Caki2 (cell line): ENCODE results near the gene MIP. TPM values are rescaled to one million over a fixed set of nuclear protein-coding genes. Genes with fewer than 3 reads are reported as not detected.
A peak's percentile ranks its signal among the peaks of the same experiment; 100 is the strongest.
"Not testable (repeated sequence)": the region's sequence is repeated elsewhere in the genome, so short reads cannot be mapped to it uniquely, and the experiment has no call there.

ENCODE experiments used
- DNase-seq: peaks from one replicate; pipeline ENCODE4 v3.0.0-alpha.2; 2015; ENCODE audit warnings: low read depth
- in situ Hi-C: cut with HindIII; loops from 2 replicates; pipeline ENCODE4 v1.10.0; 2016; ENCODE audit warnings: low sequenced_read_pairs, low pct_unique_long_range_greater_than_20kb, mixed read lengths
- total RNA-seq: library from RNA; depleted of rRNA; stranded (reverse); fragments of >200 nt; shearing (Covaris generic); gene quantifications from 2 replicates; pipeline ENCODE4 v1.2.3, GENCODE V29; 2014; ENCODE audit warnings: low replicate concordance

Gene MIP
- total RNA-seq, 1 experiment from 2014 or later, result not detected

GRCh38 chr12:56474389-56474788, 19.9 kb upstream of the MIP start:
- no peak for DNase-seq
- in situ Hi-C loops, result no loop called here

DNA sequence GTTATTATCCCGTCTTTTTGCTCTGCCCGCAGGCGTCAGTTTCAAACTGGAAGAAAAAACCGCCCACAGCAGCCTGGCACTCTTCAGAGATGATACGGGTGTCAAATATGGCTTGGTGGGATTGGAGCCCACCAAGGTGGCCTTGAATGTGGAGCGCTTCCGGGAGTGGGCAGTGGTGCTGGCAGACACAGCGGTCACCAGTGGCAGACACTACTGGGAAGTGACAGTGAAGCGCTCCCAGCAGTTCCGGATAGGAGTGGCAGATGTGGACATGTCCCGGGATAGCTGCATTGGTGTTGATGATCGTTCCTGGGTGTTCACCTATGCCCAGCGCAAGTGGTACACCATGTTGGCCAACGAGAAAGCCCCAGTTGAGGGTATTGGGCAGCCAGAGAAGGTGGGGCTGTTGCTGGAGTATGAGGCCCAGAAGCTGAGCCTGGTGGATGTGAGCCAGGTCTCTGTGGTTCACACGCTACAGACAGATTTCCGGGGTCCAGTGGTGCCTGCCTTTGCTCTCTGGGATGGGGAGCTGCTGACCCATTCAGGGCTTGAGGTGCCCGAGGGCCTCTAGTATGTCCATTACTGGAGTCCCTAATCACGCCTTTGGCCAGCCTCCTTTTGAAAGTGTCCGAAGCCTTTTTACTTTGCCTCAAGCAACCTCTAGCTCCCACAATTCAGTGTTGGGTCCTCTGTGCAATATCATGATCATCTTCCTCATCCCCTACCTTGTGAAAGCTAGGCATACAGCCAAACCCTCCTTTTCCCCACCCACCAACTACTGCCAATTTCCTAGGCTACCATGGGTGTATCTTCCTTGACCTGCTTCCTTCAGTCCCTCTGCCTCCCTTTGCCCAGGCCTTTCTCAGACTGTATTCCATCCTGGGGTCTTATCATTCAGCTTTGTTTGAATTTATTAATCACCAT, 14.8 kb upstream of the MIP start:
- peak; percentile 47 for DNase-seq
- in situ Hi-C loops, result no loop called here

DNA sequence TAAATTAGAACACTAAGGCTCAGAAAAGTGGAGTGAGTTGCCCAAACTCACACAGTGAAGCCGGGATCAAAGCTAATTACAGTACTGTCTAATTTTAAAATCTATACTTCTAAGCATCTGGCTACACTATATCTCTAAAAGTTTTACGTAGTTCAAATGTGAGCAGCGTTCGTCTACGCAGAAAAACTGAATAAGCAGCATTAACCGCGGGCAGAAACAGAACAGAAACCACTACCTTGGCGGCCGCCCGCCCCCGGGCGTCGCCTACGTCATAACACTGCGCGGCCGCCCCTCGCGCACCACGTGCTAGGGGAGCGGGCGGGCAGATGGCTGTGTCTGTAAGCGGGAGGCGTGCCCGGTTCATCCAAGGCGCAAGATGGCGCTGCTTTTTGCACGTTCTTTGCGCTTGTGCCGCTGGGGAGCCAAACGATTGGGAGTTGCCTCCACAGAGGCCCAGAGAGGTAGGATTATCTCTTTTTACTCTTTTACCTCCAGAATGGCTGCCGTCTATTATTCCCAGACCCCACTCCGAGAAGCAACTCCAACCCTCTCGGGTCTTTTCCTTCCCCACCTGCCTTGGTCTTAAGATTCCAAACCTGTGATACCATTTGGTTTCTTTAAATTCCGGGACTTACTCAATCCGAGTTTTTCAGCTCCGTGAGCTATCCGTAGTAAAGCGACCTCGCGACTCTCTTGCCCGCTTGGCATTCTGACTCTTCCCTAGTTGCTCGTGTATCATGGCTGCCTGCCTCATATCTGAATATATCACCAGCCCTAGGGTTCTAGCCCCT, 14.0 kb upstream of the MIP start, which contains the start of gene SPRYD4:
SPRYD4 (plus strand) TSS at position 363 of the 791 bp plus-strand sequence; CDS start at position 377, 14 bp downstream.
- in situ Hi-C loops, result no loop called here
- DNase-seq, result peak; percentile 94

GRCh38 chr12:56462565-56462964, 8.1 kb upstream of the MIP start:
- no peak for DNase-seq
- in situ Hi-C loops, result no loop called here

DNA sequence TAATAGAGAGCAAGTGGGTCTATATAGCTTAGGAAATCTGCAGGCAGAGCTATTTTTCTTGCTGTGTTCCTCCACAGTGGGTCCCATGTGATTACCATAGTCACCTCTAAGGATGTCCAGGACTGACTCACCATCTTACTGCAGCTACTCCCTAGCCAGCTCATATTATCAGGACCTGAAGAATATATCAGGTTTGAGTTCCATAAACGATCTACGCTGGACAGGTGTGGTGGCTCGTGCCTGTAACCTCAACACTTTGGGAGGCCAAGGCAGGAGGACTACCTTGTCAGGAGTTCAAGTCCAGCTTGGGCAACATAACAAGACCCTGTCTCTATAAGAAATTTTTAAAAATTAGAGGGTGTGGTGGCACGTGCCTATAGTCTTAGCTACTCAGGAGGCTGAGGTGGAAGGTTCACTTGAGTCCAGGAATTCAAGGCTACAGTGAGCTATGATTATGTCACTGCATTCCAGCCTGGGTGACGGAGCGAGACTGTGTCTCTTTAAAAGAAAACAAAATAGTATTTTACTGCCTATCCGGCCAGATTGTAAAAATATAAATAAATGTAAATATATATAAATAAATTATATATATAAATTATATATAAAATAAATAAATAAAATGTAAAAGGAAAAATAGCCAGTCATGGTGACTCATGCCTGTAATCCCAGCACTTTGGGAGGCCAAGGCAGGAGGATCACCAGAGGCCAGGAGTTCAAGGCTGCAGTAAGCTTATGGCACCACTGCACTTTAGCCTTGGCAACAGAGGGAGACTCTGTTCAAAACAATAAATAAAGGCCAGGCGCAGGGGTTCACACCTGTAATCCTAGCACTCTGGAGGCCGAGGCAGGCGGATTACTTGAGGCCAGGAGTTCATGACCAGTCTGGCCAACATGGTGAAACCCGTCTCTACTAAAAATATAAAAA, 7.0 kb upstream of the MIP start:
- in situ Hi-C loops, result no loop called here
- DNase-seq, result peak; percentile 86

DNA sequence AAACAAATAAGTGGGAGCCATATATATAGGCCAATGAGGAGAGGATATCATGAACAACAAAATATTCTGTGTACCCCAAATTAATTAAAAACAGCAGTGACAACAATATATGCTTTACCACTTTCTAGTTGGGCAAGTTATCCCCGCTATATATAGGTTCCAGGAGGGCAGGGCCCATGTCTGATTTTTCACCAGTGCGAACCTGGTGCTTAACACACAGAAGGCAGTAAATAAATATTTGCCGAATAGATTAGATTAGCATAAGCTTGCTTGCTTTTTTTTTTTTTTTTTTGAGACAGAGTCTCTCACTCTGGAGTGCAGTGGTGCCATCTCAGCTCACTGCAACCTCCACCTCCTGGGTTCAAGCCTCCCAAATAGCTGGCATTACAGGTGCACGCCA, 3.4 kb upstream of the MIP start:
- DNase-seq, result no peak
- in situ Hi-C loops, result no loop called here

- in situ Hi-C loops, result no loop called here
Measured at GRCh38 chr12:56451147-56451546, 3.3 kb downstream of the MIP start.

GRCh38 chr12:56450241-56450640, 4.2 kb downstream of the MIP start:
- DNase-seq, result no peak

More at GRCh38 chr12:56451147-56451546, 3.3 kb downstream of the MIP start:
- no peak for DNase-seq

GRCh38 chr12:56449622-56449984, 4.9 kb downstream of the MIP start:
- in situ Hi-C loops, result no loop called here
- no peak for DNase-seq

More at GRCh38 chr12:56450241-56450640, 4.2 kb downstream of the MIP start:
- in situ Hi-C loops, result no loop called here

- in situ Hi-C loops, result no loop called here
- DNase-seq, result peak; percentile 97
Measured at GRCh38 chr12:56448860-56449621, 5.4 kb downstream of the MIP start, which contains the start of gene TIMELESS. TIMELESS (minus strand) TSS chr12:56449426; CDS start chr12:56434170, 15,256 bp downstream.

DNA sequence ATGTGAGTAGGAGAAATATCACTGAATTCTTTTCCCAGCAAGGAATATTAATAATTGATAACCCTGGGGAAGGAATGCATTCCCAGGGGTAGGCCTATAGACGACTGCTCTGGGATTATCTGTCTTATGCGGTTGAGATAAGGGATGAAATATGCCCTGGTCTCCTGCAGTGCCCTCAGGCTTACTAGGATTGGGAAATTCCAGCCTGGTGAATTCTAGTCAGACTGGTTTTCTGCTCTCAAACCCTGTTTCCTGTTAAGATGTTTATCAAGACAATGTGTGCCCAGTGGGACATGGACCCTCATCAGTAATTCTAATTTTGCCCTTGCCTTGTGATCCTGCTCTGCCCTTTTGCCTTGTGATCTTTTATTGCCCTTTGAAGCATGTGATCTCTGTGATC, 11.2 kb downstream of the MIP start:
- in situ Hi-C loops, DNase-seq: not testable (repeated sequence)

DNA sequence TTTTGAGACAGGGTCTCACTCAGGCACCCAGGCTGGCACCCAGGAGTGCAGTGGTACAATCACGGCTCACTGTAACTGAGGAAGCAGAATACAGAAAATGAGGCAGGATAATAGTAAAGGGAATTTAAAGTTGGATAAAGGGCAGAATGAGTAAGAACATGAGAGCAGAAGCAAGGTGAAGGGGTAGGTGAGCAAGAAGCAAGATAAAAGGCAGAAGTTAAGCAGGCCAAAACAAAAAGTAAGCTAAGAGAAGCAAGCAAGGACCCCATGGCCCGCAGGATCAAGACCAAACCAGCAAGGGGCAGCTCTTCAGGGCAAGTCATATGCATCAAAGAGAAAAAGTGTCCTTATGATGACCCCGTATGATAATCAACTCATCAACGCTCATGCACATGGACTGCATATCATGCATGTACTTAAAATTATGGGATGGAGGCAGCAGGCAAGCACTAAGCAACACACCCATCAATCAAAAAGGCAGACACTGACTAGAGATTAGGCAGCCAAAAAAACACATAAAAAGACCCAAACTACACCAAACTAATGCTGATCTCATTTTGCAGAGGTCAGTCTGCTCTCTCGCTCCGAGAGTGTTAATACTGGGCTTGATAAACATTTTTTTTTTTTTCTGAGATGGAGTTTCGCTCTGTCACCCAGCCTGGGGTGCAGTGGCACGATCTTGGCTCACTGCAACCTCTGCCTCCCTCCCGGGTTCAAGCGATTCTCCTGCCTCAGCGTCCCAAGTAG, 16.9 kb downstream of the MIP start:
- peak; percentile 25 for DNase-seq
- in situ Hi-C loops, result no loop called here

- in situ Hi-C loops, result no loop called here
- DNase-seq, result no peak
Measured at GRCh38 chr12:56434828-56435227, 19.6 kb downstream of the MIP start.

DNA sequence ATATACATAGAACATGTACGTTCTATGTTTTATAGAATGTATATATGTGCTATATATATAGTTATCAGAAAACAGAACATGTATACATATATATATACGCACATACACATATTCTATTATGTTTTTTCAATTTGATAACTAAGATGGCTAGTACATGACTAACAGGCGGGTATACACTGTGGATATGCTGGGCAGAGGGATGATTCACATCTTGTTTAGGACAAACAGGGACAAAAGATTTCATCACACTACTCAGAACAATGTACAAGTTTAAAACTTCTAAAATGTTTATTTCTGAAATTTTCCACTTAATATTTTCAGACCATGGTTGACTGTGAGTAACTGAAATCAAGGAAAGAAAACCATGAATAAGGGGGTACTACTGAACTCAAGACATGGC, 22.6 kb downstream of the MIP start:
- in situ Hi-C loops, result no loop called here
- DNase-seq, result no peak

- in situ Hi-C loops, result no loop called here
- no peak for DNase-seq
Measured at GRCh38 chr12:56431288-56431687, 23.2 kb downstream of the MIP start.

DNA sequence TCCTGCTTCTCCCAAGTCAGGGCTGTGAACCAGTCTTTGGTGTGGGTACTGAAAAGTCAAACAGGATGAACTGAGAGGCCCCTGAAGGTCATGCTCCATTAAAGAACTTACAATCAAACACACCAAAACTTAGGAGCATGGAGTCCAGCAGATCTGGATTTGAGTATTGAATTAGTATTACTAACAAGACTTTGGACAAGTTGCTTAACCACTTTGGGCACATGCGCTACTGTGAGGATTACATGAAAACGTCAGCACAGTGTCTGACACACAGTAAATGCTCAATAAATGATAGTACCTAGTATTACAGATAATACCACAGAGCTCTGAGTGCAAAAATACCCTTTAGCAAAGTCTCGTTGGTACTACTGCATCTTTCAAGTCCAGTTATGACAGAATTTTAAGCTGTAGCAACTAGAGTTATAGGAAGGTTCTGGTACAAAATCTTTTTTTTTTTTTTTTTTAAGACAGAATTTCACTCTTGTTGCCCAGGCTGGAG, 28.5 kb downstream of the MIP start:
- in situ Hi-C loops, result no loop called here
- DNase-seq, result no peak

- DNase-seq, result no peak
- in situ Hi-C loops, result no loop called here
Measured at GRCh38 chr12:56425193-56425592, 29.3 kb downstream of the MIP start.
